HCT116 (cell line): Measurements from ENCODE around the gene SLC9B2. TPM values are rescaled to one million over a fixed set of nuclear protein-coding genes. Genes with fewer than 3 reads are reported as not detected.

Source experiments
- ATAC-seq: fragments of 200-7000 bp; cut with Tn5 transposase; 2 replicates; pipeline ENCODE4 v1.9.1; 2020; ENCODE audit warnings: mild to moderate bottlenecking, moderate library complexity
- BruUV-seq: library from RNA; stranded (reverse); fragments of 400-500 nt; replicated peaks from 2 replicates; lab custom pipeline; 2021; lab: Mats Ljungman, UMichigan
- CTCF ChIA-PET: fragments of 300-600 bp; sonication (Branson Sonifier 250); formaldehyde crosslinking; loops from one replicate; lab custom pipeline; 2021; ENCODE audit warnings: antibody characterized with exemption; lab: Charles Lee
- POLR2A ChIA-PET: fragments of 300-600, 350-600 bp; sonication (Branson Sonifier 250); formaldehyde crosslinking; loops from one replicate; lab custom pipeline; 2021; ENCODE audit warnings: antibody characterized with exemption; lab: Charles Lee
- RAD21 ChIA-PET, 2 experiments: fragments of 300-600 bp; sonication (Branson Sonifier 250); formaldehyde crosslinking; loops; one replicate each; lab custom pipeline; 2023; ENCODE audit warnings: low total read pairs in 2 of 2; ENCODE audit not compliant: uncharacterized antibody in 2 of 2, unreplicated experiment in 2 of 2, low non-redundant PET in 1 of 2; lab: Charles Lee
- DNase-seq: peaks from one replicate; pipeline ENCODE4 v3.0.0-alpha.2; 2010; ENCODE audit warnings: low read depth, low spot score
- H2AFZ ChIP-seq: fragments of 200-600 bp; shearing (Covaris generic), sonication (generic); 2 replicates; pipeline ENCODE4 v1.6.1; 2017; ENCODE audit warnings: low read depth, mixed run types, mixed read lengths, antibody characterized with exemption, low read length; ENCODE audit not compliant: poor library complexity, severe bottlenecking
- H3K27ac ChIP-seq: 2 replicates; pipeline ENCODE4 v1.5.1; 2012; ENCODE audit warnings: low read depth, low read length
- H3K27me3 ChIP-seq: fragments of 200-600 bp; sonication (generic); 2 replicates; pipeline ENCODE4 v1.6.1; 2016; ENCODE audit warnings: mixed run types, low read length, mixed read lengths; ENCODE audit not compliant: insufficient read depth
- H3K36me3 ChIP-seq, 2 experiments: fragments of 200-500 bp in 1 of 2; fragments of 200-600 bp in 1 of 2; sonication (Bioruptor generic) in 1 of 2; sonication (generic) in 1 of 2; 2 replicates each; pipeline versions ENCODE4 v1.5.1 to v1.6.1; 2014 to 2016; ENCODE audit warnings: low read length in 2 of 2, inconsistent platforms in 1 of 2, mixed read lengths in 1 of 2, mixed run types in 1 of 2; ENCODE audit not compliant: insufficient read depth in 2 of 2, control insufficient read depth in 1 of 2
- H3K4me1 ChIP-seq, 2 experiments: fragments of 200-600 bp in 1 of 2; sonication (generic) in 1 of 2; 2 replicates each; pipeline versions ENCODE4 v1.5.1 to v1.6.1; 2012 to 2017; ENCODE audit warnings: low read length in 2 of 2, inconsistent platforms in 1 of 2, mild to moderate bottlenecking in 1 of 2, mixed read lengths in 1 of 2, mixed run types in 1 of 2, moderate library complexity in 1 of 2; ENCODE audit not compliant: insufficient read depth in 2 of 2, control insufficient read depth in 1 of 2
- H3K4me2 ChIP-seq: fragments of 200-600 bp; sonication (generic); 2 replicates; pipeline ENCODE4 v1.6.1; 2017; ENCODE audit warnings: mixed run types, low read length, mixed read lengths
- H3K4me3 ChIP-seq, 2 experiments: fragments of 200-600 bp in 1 of 2; sonication (generic) in 1 of 2; replicated peaks in 1 of 2; 2 replicates each; pipeline ENCODE4 v1.5.1; 2011 to 2016; ENCODE audit warnings: low read length in 2 of 2, control low read depth in 1 of 2, low read depth in 1 of 2, mild to moderate bottlenecking in 1 of 2, mixed read lengths in 1 of 2, mixed run types in 1 of 2
- H3K79me2 ChIP-seq: fragments of 200-600 bp; sonication (generic); 2 replicates; pipeline ENCODE4 v1.6.1; 2017; ENCODE audit warnings: mild to moderate bottlenecking, mixed run types, low read length, moderate library complexity, mixed read lengths; ENCODE audit not compliant: insufficient read depth
- H3K9ac ChIP-seq: fragments of 200-600 bp; sonication (generic); 2 replicates; pipeline ENCODE4 v1.6.1; 2016; ENCODE audit warnings: low read length, mixed read lengths
- H3K9me2 ChIP-seq: fragments of 200-600 bp; sonication (generic), shearing (Covaris generic); 2 replicates; pipeline ENCODE4 v1.6.1; 2017; ENCODE audit warnings: mixed run types, mild to moderate bottlenecking, moderate library complexity; ENCODE audit not compliant: insufficient read depth
- H3K9me3 ChIP-seq, 2 experiments: fragments of 200-500 bp in 1 of 2; fragments of 200-600 bp in 1 of 2; sonication (Bioruptor generic) in 1 of 2; sonication (generic) in 1 of 2; 2 replicates each; pipeline ENCODE4 v1.6.1; 2014 to 2017; ENCODE audit warnings: low read length in 2 of 2, mixed read lengths in 2 of 2, inconsistent platforms in 1 of 2, low read depth in 1 of 2, mild to moderate bottlenecking in 1 of 2, mixed run types in 1 of 2, moderate library complexity in 1 of 2; ENCODE audit not compliant: control insufficient read depth in 1 of 2, insufficient read depth in 1 of 2
- H4K20me1 ChIP-seq: fragments of 200-600 bp; sonication (generic), shearing (Covaris generic); 2 replicates; pipeline ENCODE4 v1.6.1; 2017; ENCODE audit warnings: mixed run types, mild to moderate bottlenecking, moderate library complexity; ENCODE audit not compliant: insufficient read depth
- CBX3 ChIP-seq: IDR thresholded peaks from 2 replicates; pipeline ENCODE4 v1.6.1; 2012; ENCODE audit warnings: low read depth
- CEBPB ChIP-seq: IDR thresholded peaks from 2 replicates; pipeline ENCODE4 v1.6.1; 2012; ENCODE audit warnings: low read depth
- EGR1 ChIP-seq: IDR thresholded peaks from 2 replicates; pipeline ENCODE4 v1.6.1; 2012; ENCODE audit warnings: low read depth
- ELF1 ChIP-seq: IDR thresholded peaks from 2 replicates; pipeline ENCODE4 v1.6.1; 2012; ENCODE audit warnings: low read depth, borderline replicate concordance
- EZH2 ChIP-seq: fragments of 200-600 bp; sonication (generic); IDR thresholded peaks from 2 replicates; pipeline ENCODE4 v1.6.1; 2017; ENCODE audit warnings: antibody characterized with exemption, mixed run types
- EZH2phosphoT487 ChIP-seq: fragments of 200-600 bp; IDR thresholded peaks from 2 replicates; pipeline ENCODE4 v1.6.1; 2018; ENCODE audit warnings: antibody characterized with exemption, borderline replicate concordance
- FOSL1 ChIP-seq: IDR thresholded peaks from 2 replicates; pipeline ENCODE4 v1.6.1; 2012; ENCODE audit warnings: low read depth
- POLR2A ChIP-seq: IDR thresholded peaks from 2 replicates; pipeline ENCODE4 v1.7.0; 2011; ENCODE audit warnings: borderline replicate concordance; ENCODE audit not compliant: insufficient read depth, insufficient read length; ENCODE audit errors: extremely low read depth
- POLR2AphosphoS5 ChIP-seq: IDR thresholded peaks from 2 replicates; pipeline ENCODE4 v1.6.1; 2011; ENCODE audit warnings: mild to moderate bottlenecking, low read depth, low read length, moderate library complexity
- RAD21 ChIP-seq: IDR thresholded peaks from 2 replicates; pipeline ENCODE4 v1.6.1; 2012; ENCODE audit warnings: low read depth, mild to moderate bottlenecking
- SIN3A ChIP-seq: IDR thresholded peaks from 2 replicates; pipeline ENCODE4 v1.6.1; 2012; ENCODE audit warnings: low read depth
- SP1 ChIP-seq: IDR thresholded peaks from 2 replicates; pipeline ENCODE4 v1.6.1; 2012; ENCODE audit warnings: low read depth
- TCF7L2 ChIP-seq: IDR thresholded peaks from 2 replicates; pipeline ENCODE4 v1.7.0; 2011; ENCODE audit warnings: borderline replicate concordance, inconsistent platforms; ENCODE audit not compliant: insufficient read depth, insufficient read length; ENCODE audit errors: extremely low read depth
- YY1 ChIP-seq: IDR thresholded peaks from 2 replicates; pipeline ENCODE4 v1.6.1; 2011; ENCODE audit warnings: low read length, low read depth, moderate library complexity, mild to moderate bottlenecking; ENCODE audit not compliant: insufficient replicate concordance; ENCODE audit errors: extremely low read depth
- ZFX ChIP-seq: fragments of 450-650 bp; IDR thresholded peaks from 2 replicates; pipeline ENCODE4 v1.6.1; 2017
- ZNF274 ChIP-seq: fragments of 200-500 bp; sonication (Bioruptor generic); IDR thresholded peaks from 2 replicates; pipeline ENCODE4 v1.6.1; 2014; ENCODE audit warnings: mild to moderate bottlenecking, low read depth, low read length, inconsistent platforms
- intact Hi-C: fragments of 100-400 bp; cut with micrococcal nuclease; formaldehyde crosslinking; loops from 2 replicates; pipeline ENCODE4 v1.10.0; 2022
- total RNA-seq: library from RNA; stranded (reverse); gene quantifications from one replicate; pipeline ENCODE4 v1.2.1, GENCODE V29; 2021; ENCODE audit not compliant: unreplicated experiment
- TF ChIP-seq, protein P1 (sequence below): IDR thresholded peaks from 2 replicates; pipeline ENCODE4 v1.6.1; 2012
- TF ChIP-seq, protein P2 (sequence below): IDR thresholded peaks from 2 replicates; pipeline ENCODE4 v1.6.1; 2011; ENCODE audit warnings: mild to moderate bottlenecking, low read length, moderate library complexity; ENCODE audit not compliant: insufficient replicate concordance; ENCODE audit errors: extremely low read depth
- TF ChIP-seq, protein P3 (sequence below), 3 experiments: fragments of 200-600 bp in 1 of 3; sonication (generic) in 1 of 3; IDR thresholded peaks in 2 of 3; conservative IDR thresholded peaks in 1 of 3; 2 replicates each; pipeline ENCODE4 v1.5.1; 2012 to 2017; ENCODE audit warnings: low read depth in 2 of 3, low read length in 2 of 3, antibody characterized with exemption in 1 of 3, borderline replicate concordance in 1 of 3, control low read depth in 1 of 3, mild to moderate bottlenecking in 1 of 3, mixed read lengths in 1 of 3, mixed run types in 1 of 3, moderate library complexity in 1 of 3; ENCODE audit not compliant: insufficient read depth in 1 of 3

The SLC9B2 gene
- total RNA-seq, 1 experiment from 2014 or later: 18.3 TPM

DNA sequence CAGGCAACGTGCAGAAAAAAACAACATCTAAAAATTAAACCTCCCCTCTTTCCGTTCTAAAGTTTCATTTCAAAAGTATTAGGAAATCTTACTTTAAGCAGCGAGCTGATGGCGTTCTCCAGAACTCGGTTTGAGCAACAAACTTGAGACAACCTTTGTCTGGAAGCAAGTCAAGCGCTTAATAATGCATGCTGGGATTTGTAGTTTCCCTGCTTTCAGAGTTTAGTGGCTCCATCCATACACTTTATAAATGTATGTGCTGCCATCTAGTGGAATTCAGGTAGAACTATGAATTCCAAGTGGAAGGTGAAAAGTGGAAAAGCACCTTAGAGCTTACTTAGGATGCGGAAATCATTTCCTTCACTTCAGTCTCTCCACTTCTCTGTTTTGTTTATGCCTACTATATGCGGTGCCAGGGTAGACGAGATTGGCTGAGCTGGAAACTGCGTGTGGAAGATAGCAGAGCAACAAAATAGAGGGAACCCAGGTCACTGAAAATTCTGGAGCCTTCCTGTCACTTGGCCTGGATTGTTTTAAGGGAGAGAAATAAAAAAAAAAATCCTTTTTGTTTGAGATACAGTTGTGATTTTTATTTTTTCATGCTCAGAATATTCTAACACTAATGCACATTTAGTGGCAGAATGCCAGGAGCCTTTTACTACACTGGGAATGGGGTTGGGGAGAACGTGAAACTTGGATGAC is 23.3 kb upstream of the SLC9B2 start, which contains the start of gene BDH2:
Gene BDH2 (minus strand): TSS at position 144 of the 702 bp plus-strand sequence. CDS start 3,580 bp downstream, outside the sequence.
- Histone ChIP-seq H3K36me3 (no peaks in the 10 kb centered on the region), H3K4me3 (peak within 1 kb of the TSS; percentile 11 to 42; a peak in 3 of 4 replicates), H3K9me3 (no peaks in the 10 kb centered on the region), H3K27me3 (no peaks in the 10 kb centered on the region), H3K4me2 (peak within 1 kb of the TSS; percentile 59), H3K4me1 (peaks cover 0 to 10% of the 10 kb centered on the region in 2 experiments; a peak in 2 of 4 replicates), H3K27ac (no peak within 1 kb of the TSS), H4K20me1 (no peaks in the 10 kb centered on the region), H3K9me2 (no peaks in the 10 kb centered on the region), H2AFZ (peak within 1 kb of the TSS; percentile 90), H3K9ac (no peak within 1 kb of the TSS), H3K79me2 (no peaks in the 10 kb centered on the region)
- ChIA-PET RAD21 (interaction anchor here in 1 of 2 experiments (0.6 to 0.9 kb wide), 2 partner anchors 272 to 479 kb away, joined by 3 read pairs; partner anchors contain the start of gene UBE2D3), CTCF (interaction anchor here (0.7 to 3.2 kb wide), 11 partner anchors 9 to 686 kb away, joined by 3 to 23 read pairs (median 3); no protein-coding TSS in a partner anchor), POLR2A (no interaction called here)
- BruUV-seq: no TSS peak
- peak; percentile 71 for TF ChIP-seq YY1
- TF ChIP-seq, protein P1, sequence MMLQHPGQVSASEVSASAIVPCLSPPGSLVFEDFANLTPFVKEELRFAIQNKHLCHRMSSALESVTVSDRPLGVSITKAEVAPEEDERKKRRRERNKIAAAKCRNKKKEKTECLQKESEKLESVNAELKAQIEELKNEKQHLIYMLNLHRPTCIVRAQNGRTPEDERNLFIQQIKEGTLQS: no peak
- no peak for TF ChIP-seq EGR1
- TF ChIP-seq SIN3A: no peak
- no peak for TF ChIP-seq EZH2phosphoT487
- peak; percentile 89 for TF ChIP-seq RAD21
- no peak for TF ChIP-seq TCF7L2
- no peak for TF ChIP-seq EZH2
- peak; percentile 38; the same call in 1 of the 2 replicates for TF ChIP-seq SP1
- peak; percentile 64; the same call in 1 of the 2 replicates for TF ChIP-seq CBX3
- TF ChIP-seq, protein P2, sequence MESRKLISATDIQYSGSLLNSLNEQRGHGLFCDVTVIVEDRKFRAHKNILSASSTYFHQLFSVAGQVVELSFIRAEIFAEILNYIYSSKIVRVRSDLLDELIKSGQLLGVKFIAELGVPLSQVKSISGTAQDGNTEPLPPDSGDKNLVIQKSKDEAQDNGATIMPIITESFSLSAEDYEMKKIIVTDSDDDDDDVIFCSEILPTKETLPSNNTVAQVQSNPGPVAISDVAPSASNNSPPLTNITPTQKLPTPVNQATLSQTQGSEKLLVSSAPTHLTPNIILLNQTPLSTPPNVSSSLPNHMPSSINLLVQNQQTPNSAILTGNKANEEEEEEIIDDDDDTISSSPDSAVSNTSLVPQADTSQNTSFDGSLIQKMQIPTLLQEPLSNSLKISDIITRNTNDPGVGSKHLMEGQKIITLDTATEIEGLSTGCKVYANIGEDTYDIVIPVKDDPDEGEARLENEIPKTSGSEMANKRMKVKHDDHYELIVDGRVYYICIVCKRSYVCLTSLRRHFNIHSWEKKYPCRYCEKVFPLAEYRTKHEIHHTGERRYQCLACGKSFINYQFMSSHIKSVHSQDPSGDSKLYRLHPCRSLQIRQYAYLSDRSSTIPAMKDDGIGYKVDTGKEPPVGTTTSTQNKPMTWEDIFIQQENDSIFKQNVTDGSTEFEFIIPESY: no peak
- TF ChIP-seq CEBPB: peak; percentile 52; the same call in 1 of the 2 replicates
- TF ChIP-seq POLR2AphosphoS5: peak; percentile 25; the same call in 1 of the 2 replicates
- TF ChIP-seq, protein P3, sequence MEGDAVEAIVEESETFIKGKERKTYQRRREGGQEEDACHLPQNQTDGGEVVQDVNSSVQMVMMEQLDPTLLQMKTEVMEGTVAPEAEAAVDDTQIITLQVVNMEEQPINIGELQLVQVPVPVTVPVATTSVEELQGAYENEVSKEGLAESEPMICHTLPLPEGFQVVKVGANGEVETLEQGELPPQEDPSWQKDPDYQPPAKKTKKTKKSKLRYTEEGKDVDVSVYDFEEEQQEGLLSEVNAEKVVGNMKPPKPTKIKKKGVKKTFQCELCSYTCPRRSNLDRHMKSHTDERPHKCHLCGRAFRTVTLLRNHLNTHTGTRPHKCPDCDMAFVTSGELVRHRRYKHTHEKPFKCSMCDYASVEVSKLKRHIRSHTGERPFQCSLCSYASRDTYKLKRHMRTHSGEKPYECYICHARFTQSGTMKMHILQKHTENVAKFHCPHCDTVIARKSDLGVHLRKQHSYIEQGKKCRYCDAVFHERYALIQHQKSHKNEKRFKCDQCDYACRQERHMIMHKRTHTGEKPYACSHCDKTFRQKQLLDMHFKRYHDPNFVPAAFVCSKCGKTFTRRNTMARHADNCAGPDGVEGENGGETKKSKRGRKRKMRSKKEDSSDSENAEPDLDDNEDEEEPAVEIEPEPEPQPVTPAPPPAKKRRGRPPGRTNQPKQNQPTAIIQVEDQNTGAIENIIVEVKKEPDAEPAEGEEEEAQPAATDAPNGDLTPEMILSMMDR (IDR thresholded peaks at IDR 0.05 in 2 of 3, conservative IDR thresholded peaks at IDR 0.05 in 1 of 3; ENCODE audit: borderline replicate concordance in 1 of 3, insufficient read depth in 1 of 3, low read depth in 2 of 3, low read length in 2 of 3): peak; percentile 50 to 74 (median 72)
- TF ChIP-seq ZNF274: no peak
- TF ChIP-seq ZFX: no peak
- peak; percentile 51 for TF ChIP-seq POLR2A
- no peak; the same call in 1 of the 2 replicates for TF ChIP-seq ELF1
- no peak for TF ChIP-seq FOSL1
- ATAC-seq: peak; percentile 94
- DNase-seq: peak; percentile 79
- intact Hi-C loops: loop anchor here (5.0 to 10.0 kb wide), 3 partner anchors 275 to 835 kb away; partner anchors contain the start of genes SLC39A8 and UBE2D3
